Erythroblast (primary cell): ENCODE results near the gene R3HDM4.
A peak's percentile ranks its signal among the peaks of the same experiment; 100 is the strongest.

ENCODE experiments used
- DNase-seq, 2 experiments: peaks; one replicate each; lab custom pipeline; 2025; lab: John Stamatoyannopoulos, UW
- GATA1 ChIP-seq: IDR thresholded peaks from 2 replicates; pipeline ENCODE4 v1.6.1; 2011; ENCODE audit warnings: low read depth, mild to moderate bottlenecking, control low read depth, low read length, moderate library complexity
- POLR2A ChIP-seq: IDR thresholded peaks from 2 replicates; pipeline ENCODE4 v1.6.1; 2011; ENCODE audit warnings: mild to moderate bottlenecking, low read length

The R3HDM4 gene

DNA sequence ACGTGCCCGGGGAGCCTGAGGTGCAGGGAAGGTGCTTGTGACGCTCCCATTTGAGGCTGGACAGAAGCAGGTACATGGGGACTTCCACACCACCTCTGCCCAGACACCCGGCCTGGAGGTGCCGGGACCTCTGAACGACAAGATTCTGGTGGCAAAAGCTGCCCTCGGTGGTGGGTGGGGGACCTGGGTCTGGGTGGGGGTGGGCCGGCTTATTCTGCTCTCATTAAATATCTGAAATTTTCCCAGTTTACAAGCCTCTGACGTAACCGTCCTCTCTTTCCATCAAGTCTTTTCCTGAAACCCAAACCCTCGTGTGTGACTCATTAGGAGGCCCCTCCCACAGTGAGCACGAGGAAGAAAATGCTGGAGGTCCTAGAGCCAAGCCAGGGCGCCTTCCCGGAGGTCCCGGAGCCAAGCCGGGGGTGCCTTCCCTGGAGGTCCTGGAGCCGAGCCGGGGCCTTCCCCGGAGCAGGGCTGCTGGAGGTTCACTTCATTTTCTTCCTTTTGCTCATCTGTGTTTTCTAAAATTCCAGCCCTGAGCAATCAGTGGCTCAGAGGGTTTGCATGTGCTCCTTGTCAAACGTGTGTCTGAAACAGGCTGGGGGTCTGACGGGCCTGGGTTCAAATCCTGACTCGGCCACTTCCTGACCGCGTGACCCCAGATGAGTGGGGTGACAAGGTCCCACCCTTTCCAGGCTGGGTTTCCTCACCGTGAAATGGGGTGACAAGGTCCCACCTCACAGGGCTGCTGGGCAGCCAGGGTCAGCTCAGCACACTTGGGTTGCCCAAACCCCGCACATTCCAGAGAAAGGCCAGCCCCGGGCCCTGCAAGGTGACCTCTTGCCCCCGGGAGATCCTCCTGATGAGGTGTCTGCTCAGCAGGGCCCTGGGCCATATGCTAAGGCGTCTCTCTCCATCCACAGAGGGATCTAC, 43.5 kb downstream of the R3HDM4 start:
- TF ChIP-seq GATA1 (no peak), POLR2A (no peak)
- DNase-seq: no peak

DNA sequence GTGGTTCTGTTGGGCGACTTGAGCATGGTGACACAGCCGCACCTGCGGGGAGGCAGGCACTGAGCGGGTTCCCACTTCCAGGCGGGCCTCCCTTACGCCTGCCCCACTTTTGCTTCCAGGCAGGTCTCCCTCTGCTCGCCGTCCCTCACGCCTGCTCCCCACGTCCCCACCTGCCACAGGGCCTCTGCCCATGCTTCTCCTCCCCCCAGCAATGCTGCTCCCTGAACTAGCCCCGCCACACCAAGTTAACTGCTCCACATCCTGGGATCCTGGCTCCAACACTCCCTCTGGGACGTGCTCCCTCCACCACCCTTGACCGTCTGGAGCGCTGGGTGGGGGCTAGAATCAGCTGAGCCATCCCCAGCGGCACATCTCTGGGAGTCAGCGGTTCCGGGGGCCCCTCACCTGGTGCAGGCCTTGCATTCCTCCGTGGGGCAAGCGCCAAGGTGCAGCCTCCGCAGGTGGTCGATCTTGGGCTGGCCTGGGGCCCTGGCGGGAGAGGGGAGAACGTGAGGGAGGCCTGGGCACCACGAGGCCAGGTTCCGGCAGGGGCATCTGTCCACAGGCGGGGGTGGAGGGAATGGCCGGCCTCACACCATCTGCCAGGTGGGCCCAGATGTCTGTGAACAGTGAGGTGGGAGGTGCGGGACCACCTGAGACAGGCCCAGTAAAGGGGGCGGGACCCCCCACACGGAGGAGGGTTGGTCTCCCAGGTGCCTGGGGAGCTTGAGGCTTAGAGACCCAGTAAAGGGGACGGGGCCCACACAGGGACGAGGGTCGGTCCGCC, 44.4 kb downstream of the R3HDM4 start:
- TF ChIP-seq GATA1: no peak
- no peak for TF ChIP-seq POLR2A
- no peak for DNase-seq

DNA sequence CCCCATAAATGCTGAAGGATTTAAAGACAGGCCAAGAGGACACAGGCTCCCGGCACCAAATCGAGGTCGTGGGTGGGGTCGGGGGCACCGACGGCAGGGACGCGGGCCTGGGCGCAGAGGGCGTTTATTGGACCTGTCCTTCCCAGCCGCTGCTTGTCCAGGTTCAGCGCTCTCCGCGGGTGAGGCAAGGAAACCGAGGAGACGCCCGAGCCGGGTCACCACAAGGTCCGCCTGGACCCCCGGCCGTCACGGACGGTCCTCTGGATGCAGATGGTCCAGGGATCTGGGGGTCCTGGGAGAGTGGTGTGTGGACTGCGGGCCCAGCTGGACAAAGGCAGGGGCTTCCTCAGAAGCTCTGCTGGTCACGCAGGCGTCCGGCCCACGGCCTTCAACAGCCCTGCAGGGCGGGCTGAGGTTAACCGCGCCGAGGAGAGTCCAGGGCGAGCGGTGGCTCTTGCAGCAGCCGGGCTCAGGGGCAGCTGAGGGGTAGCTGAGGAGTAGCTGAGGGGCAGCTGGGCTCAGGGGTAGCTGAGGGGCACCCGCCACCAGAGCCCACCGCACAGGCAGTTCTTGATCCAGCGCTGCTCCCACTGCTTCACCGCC, 45.1 kb downstream of the R3HDM4 start:
- no peak for TF ChIP-seq GATA1
- no peak for TF ChIP-seq POLR2A
- DNase-seq: no peak

DNA sequence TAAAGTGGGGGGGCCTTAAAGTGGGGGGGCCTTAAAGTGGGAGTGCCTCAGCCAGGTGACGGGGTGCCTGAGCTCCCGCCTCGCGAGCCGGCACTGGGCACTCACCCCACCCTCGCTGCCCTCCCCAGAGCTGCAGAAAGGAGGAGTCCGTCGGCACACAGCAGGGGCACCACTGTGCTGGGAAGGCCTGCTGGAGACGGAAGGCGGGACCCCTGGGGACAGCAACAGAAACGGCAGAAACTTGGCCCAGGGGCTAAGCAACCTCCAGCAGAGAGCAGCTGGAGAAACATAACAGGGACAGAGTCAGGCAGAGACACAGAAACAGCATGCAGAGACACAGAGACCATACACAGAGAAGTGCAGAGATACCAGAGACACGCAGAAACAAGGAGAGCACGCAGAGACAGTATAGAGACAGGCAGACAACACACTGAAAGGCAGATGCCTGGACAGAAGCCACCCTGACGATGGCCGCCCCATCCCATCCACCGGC, 45.7 kb downstream of the R3HDM4 start:
- DNase-seq: no peak
- no peak for TF ChIP-seq POLR2A
- no peak for TF ChIP-seq GATA1

GRCh38 chr19:866769-867300, 46.2 kb downstream of the R3HDM4 start:
- no peak for DNase-seq

DNA sequence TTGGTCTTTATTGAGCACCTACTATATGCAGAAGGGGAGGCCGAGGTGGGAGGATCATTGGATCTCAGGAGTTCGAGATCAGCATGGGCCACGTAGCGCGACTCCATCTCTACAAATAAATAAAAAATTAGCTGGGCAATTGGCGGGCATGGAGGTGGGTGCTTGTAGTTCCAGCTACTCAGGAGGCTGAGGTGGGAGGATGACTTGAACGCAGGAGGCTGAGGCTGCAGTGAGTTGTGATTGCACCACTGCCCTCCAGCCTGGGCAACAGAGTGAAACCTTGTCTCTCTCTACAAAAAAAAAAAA, 49.8 kb downstream of the R3HDM4 start:
- TF ChIP-seq POLR2A: no peak
- no peak for TF ChIP-seq GATA1

More at GRCh38 chr19:866769-867300, 46.2 kb downstream of the R3HDM4 start:
- TF ChIP-seq GATA1 (no peak), POLR2A (no peak)

GRCh38 chr19:862581-863314, 50.3 kb downstream of the R3HDM4 start:
- TF ChIP-seq POLR2A (no peak), GATA1 (no peak)
- DNase-seq: peak; percentile 85 to 87

More for the DNA sequence above, 49.8 kb downstream of the R3HDM4 start:
- DNase-seq: no peak

GRCh38 chr19:861756-862580, 51.1 kb downstream of the R3HDM4 start:
- TF ChIP-seq GATA1 (no peak), POLR2A (no peak)

DNA sequence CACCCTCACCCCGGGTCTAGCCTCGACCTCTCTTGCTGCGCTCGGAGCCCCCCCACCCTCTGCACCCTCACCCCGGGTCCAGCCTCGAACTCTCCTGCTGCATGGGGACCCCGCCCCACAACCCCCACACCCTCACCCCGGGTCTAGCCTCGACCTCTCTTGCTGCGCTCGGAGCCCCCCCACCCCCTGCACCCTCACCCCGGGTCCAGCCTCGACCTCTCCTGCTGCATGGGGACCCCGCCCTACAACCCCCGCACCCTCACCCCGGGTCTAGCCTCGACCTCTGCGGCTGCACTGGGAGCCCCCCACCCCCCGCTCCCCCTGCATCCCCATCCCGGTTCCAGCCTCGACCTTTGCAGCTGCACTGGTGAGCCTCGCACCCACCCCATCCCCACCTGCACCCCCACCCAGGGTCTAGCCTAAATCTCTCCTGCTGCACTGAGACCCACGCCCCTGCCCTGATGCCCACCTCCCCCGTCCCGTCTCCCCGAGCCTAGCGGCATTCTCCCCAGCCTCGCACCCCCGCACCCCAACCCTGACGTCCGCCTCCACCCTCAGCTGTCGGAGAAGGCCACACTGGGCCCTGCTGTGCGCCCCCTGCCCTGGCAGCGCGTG, 51.8 kb downstream of the R3HDM4 start:
- TF ChIP-seq POLR2A (no peak), GATA1 (no peak)
- no peak for DNase-seq

More at GRCh38 chr19:861756-862580, 51.1 kb downstream of the R3HDM4 start:
- DNase-seq: peak; percentile 80 to 86

- no peak for DNase-seq
- TF ChIP-seq POLR2A: no peak
- TF ChIP-seq GATA1: no peak
Measured at GRCh38 chr19:858868-859843, 53.9 kb downstream of the R3HDM4 start, which contains the start of gene CFD. Gene CFD, plus strand, starts transcription at chr19:859664. Its CDS starts 26 bp downstream, at chr19:859690.

- TF ChIP-seq POLR2A (no peak), GATA1 (no peak)
- DNase-seq: no peak
Measured at GRCh38 chr19:858284-858683, 54.7 kb downstream of the R3HDM4 start.
